ENCODE measurements around the gene OR2T29.
"Not testable (repeated sequence)": the region's sequence is repeated elsewhere in the genome, so short reads cannot be mapped to it uniquely, and the experiment has no call there.

Gene OR2T29

GRCh38 chr1:248562672-248563071, at the start of gene OR2T29:
OR2T29 (minus strand) TSS chr1:248562772; CDS start chr1:248559491, 3,281 bp downstream.
- FAIRE-seq: not testable (repeated sequence)

- FAIRE-seq: no peak
Measured at GRCh38 chr1:248611883-248612414, 49.4 kb upstream of the OR2T29 start.

GRCh38 chr1:248610301-248610700, 47.7 kb upstream of the OR2T29 start:
- no peak for FAIRE-seq

GRCh38 chr1:248599396-248599795, 36.8 kb upstream of the OR2T29 start:
- FAIRE-seq: no peak

GRCh38 chr1:248597589-248597988, 35.0 kb upstream of the OR2T29 start, which contains the start of gene OR2T10:
OR2T10 (minus strand) TSS chr1:248597700; CDS start chr1:248593768, 3,932 bp downstream.
- no peak for FAIRE-seq

- FAIRE-seq: no peak
Measured at GRCh38 chr1:248596615-248597014, 34.0 kb upstream of the OR2T29 start.

GRCh38 chr1:248593226-248593625, 30.7 kb upstream of the OR2T29 start:
- no peak for FAIRE-seq

GRCh38 chr1:248592655-248593054, 30.1 kb upstream of the OR2T29 start:
- FAIRE-seq: no peak

GRCh38 chr1:248590055-248590454, 27.5 kb upstream of the OR2T29 start:
- no peak for FAIRE-seq

- FAIRE-seq: no peak
Measured at GRCh38 chr1:248589334-248589733, 26.8 kb upstream of the OR2T29 start.

GRCh38 chr1:248585266-248585665, 22.7 kb upstream of the OR2T29 start:
- FAIRE-seq: no peak

- FAIRE-seq: no peak
Measured at GRCh38 chr1:248576260-248576980, 13.8 kb upstream of the OR2T29 start.

- not testable (repeated sequence) for FAIRE-seq
Measured at GRCh38 chr1:248574657-248575056, 12.1 kb upstream of the OR2T29 start, which contains the start of gene OR2T34. OR2T34 (minus strand) TSS chr1:248574757; CDS start chr1:248574757, 0 bp downstream.

GRCh38 chr1:248573856-248574255, 11.3 kb upstream of the OR2T29 start:
- FAIRE-seq: not testable (repeated sequence)

- not testable (repeated sequence) for FAIRE-seq
Measured at GRCh38 chr1:248572049-248572448, 9.5 kb upstream of the OR2T29 start.

- FAIRE-seq: not testable (repeated sequence)
Measured at GRCh38 chr1:248570811-248571210, 8.2 kb upstream of the OR2T29 start.

GRCh38 chr1:248569049-248569448, 6.5 kb upstream of the OR2T29 start:
- FAIRE-seq: not testable (repeated sequence)

- not testable (repeated sequence) for FAIRE-seq
Measured at GRCh38 chr1:248565530-248566373, 3.2 kb upstream of the OR2T29 start.

GRCh38 chr1:248551027-248551426, 11.5 kb downstream of the OR2T29 start:
- FAIRE-seq: not testable (repeated sequence)

- FAIRE-seq: not testable (repeated sequence)
Measured at GRCh38 chr1:248547383-248547782, 15.2 kb downstream of the OR2T29 start.

- FAIRE-seq: peak; percentile 27
Measured at GRCh38 chr1:248537449-248537848, 25.1 kb downstream of the OR2T29 start.

- no peak for FAIRE-seq
Measured at GRCh38 chr1:248521856-248522255, 40.7 kb downstream of the OR2T29 start.

- peak; percentile 90 for FAIRE-seq
Measured at GRCh38 chr1:248510217-248510616, 52.4 kb downstream of the OR2T29 start.

Data from A204.1 (cell line).